Liver (tissue), 9 donors: ENCODE data around the gene KCNIP1. TPM values are rescaled to one million over a fixed set of nuclear protein-coding genes. Genes with fewer than 3 reads are reported as not detected.

ENCODE experiments used
- DNase-seq: peaks from one replicate; pipeline ENCODE4 v3.0.0-alpha.2; 2017; ENCODE audit warnings: low spot score
- H3K27ac ChIP-seq, 2 donors: one replicate each; pipeline ENCODE4 v1.7.0; 2013; ENCODE audit warnings: inconsistent platforms in 2 of 2, low read length in 2 of 2, control low read depth in 1 of 2, low read depth in 1 of 2, mild to moderate bottlenecking in 1 of 2
- H3K27me3 ChIP-seq, 4 donors: one replicate each; pipeline versions ENCODE4 v1.6.1 to v1.7.0; 2013; ENCODE audit warnings: low read length in 3 of 4, inconsistent platforms in 1 of 4, mild to moderate bottlenecking in 1 of 4, moderate library complexity in 1 of 4; ENCODE audit not compliant: control insufficient read depth in 4 of 4, insufficient read depth in 4 of 4
- H3K36me3 ChIP-seq, 4 donors: one replicate each; pipeline versions ENCODE4 v1.6.1 to v1.7.0; 2013; ENCODE audit warnings: low read length in 3 of 4, mild to moderate bottlenecking in 3 of 4, low read depth in 1 of 4, moderate library complexity in 1 of 4; ENCODE audit not compliant: control insufficient read depth in 4 of 4, insufficient read depth in 3 of 4
- H3K4me1 ChIP-seq, 4 donors: one replicate each; pipeline versions ENCODE4 v1.6.1 to v1.7.0; 2013; ENCODE audit warnings: low read length in 3 of 4, mild to moderate bottlenecking in 3 of 4, moderate library complexity in 1 of 4; ENCODE audit not compliant: control insufficient read depth in 4 of 4, insufficient read depth in 4 of 4
- H3K4me3 ChIP-seq, 3 donors: one replicate each; pipeline versions ENCODE4 v1.6.1 to v1.7.0; 2013; ENCODE audit warnings: low read length in 3 of 3, control low read depth in 1 of 3, low read depth in 1 of 3, mild to moderate bottlenecking in 1 of 3
- H3K9ac ChIP-seq, 2 donors: one replicate each; pipeline ENCODE4 v1.7.0; 2013; ENCODE audit warnings: low read length in 2 of 2, mild to moderate bottlenecking in 2 of 2, moderate library complexity in 2 of 2, control low read depth in 1 of 2, low read depth in 1 of 2
- H3K9me3 ChIP-seq, 4 donors: one replicate each; pipeline versions ENCODE4 v1.6.1 to v1.7.0; 2013; ENCODE audit warnings: low read length in 3 of 4; ENCODE audit not compliant: control insufficient read depth in 4 of 4
- CTCF ChIP-seq: fragments of 150-350 bp; IDR thresholded peaks from 2 replicates; pipeline ENCODE4 v1.5.1; 2017; ENCODE audit warnings: improper control_type of control experiment, low read depth, low read length; ENCODE audit not compliant: missing input control
- EGR1 ChIP-seq, 2 donors: IDR thresholded peaks; 2 replicates each; pipeline ENCODE4 v1.6.1; 2016 to 2018; ENCODE audit warnings: antibody characterized with exemption in 2 of 2, low read depth in 2 of 2
- FOXA1 ChIP-seq: IDR thresholded peaks from 2 replicates; pipeline ENCODE4 v1.6.1; 2016; ENCODE audit warnings: antibody characterized with exemption
- FOXA2 ChIP-seq: IDR thresholded peaks from 2 replicates; pipeline ENCODE4 v1.6.1; 2016; ENCODE audit warnings: antibody characterized with exemption
- GABPA ChIP-seq, 2 donors: IDR thresholded peaks in 1 of 2; conservative IDR thresholded peaks in 1 of 2; 2 replicates each; pipeline ENCODE4 v1.6.1; 2016; ENCODE audit warnings: antibody characterized with exemption in 2 of 2, mild to moderate bottlenecking in 1 of 2, moderate library complexity in 1 of 2
- HNF4A ChIP-seq, 2 donors: conservative IDR thresholded peaks; 2 replicates each; pipeline ENCODE4 v1.6.1; 2016; ENCODE audit warnings: antibody characterized with exemption in 2 of 2, mild to moderate bottlenecking in 2 of 2
- HNF4G ChIP-seq: IDR thresholded peaks from 2 replicates; pipeline ENCODE4 v1.6.1; 2016; ENCODE audit warnings: antibody characterized with exemption
- JUND ChIP-seq, 2 donors: IDR thresholded peaks; 2 replicates each; pipeline ENCODE4 v1.6.1; 2016; ENCODE audit warnings: antibody characterized with exemption in 2 of 2
- NR2F2 ChIP-seq: IDR thresholded peaks from 2 replicates; pipeline ENCODE4 v1.6.1; 2016; ENCODE audit warnings: antibody characterized with exemption
- RAD21 ChIP-seq, 2 donors: IDR thresholded peaks; 2 replicates each; pipeline ENCODE4 v1.6.1; 2016; ENCODE audit warnings: antibody characterized with exemption in 2 of 2, mild to moderate bottlenecking in 2 of 2
- REST ChIP-seq: IDR thresholded peaks from 2 replicates; pipeline ENCODE4 v1.6.1; 2016; ENCODE audit warnings: antibody characterized with exemption, mild to moderate bottlenecking
- RXRA ChIP-seq, 2 donors: IDR thresholded peaks; 2 replicates each; pipeline ENCODE4 v1.6.1; 2017 to 2018; ENCODE audit warnings: antibody characterized with exemption in 2 of 2, mild to moderate bottlenecking in 1 of 2
- SP1 ChIP-seq: IDR thresholded peaks from 2 replicates; pipeline ENCODE4 v1.6.1; 2018; ENCODE audit warnings: antibody characterized with exemption, mild to moderate bottlenecking
- TAF1 ChIP-seq: conservative IDR thresholded peaks from 2 replicates; pipeline ENCODE4 v1.6.1; 2016; ENCODE audit warnings: antibody characterized with exemption, mild to moderate bottlenecking
- YY1 ChIP-seq: IDR thresholded peaks from 2 replicates; pipeline ENCODE4 v1.6.1; 2016; ENCODE audit warnings: antibody characterized with exemption, mild to moderate bottlenecking
- ZBTB33 ChIP-seq: IDR thresholded peaks from 2 replicates; pipeline ENCODE4 v1.6.1; 2016; ENCODE audit warnings: antibody characterized with exemption
- WGBS: extraction: QIAGEN DNeasy Blood & Tissue Kit; methylation state at CpG from one replicate; pipeline ENCODE4 v1.1.7; 2013; 5-methylcytosine and 5-hydroxymethylcytosine counted together
- polyA plus RNA-seq, 2 donors: library from polyadenylated mRNA; stranded (reverse) in 1 of 2; unstranded in 1 of 2; fragments of 200-250 nt in 1 of 2; fragments of >200 nt in 1 of 2; fragmentation: Nextera tagmentation in 1 of 2; extraction: Ambion mirVana in 1 of 2; gene quantifications; one replicate each; pipeline versions ENCODE4 v1.2.1 to v1.2.3, GENCODE V29; 2013 to 2015
- total RNA-seq, 2 donors: library from RNA; depleted of rRNA; stranded (reverse); fragments of >200 nt; gene quantifications; one replicate each; pipeline ENCODE4 v1.2.3, GENCODE V29; 2014
- TF ChIP-seq, protein P1 (sequence below): IDR thresholded peaks from 2 replicates; pipeline ENCODE4 v1.6.1; 2016; ENCODE audit warnings: antibody characterized with exemption
- TF ChIP-seq, protein P2 (sequence below): IDR thresholded peaks from 2 replicates; pipeline ENCODE4 v1.6.1; 2016; ENCODE audit warnings: antibody characterized with exemption
- donor health status: healthy.
- donor health status: healthy.
- donor health status: healthy.
- donor health status: healthy.
- donor health status: healthy.

KCNIP1 gene
- total and polyA plus RNA-seq, 4 donors = 0.08 to 0.23 TPM; not detected in 2

GRCh38 chr5:170617533-170618490 is 114.0 kb downstream of the KCNIP1 start:
- no peaks in the 10 kb centered on the region for H3K36me3 ChIP-seq
- no peak overlapping the region for H3K9ac ChIP-seq
- no peak overlapping the region for H3K27ac ChIP-seq
- H3K9me3 ChIP-seq = no peaks in the 10 kb centered on the region
- TF ChIP-seq JUND (IDR thresholded peaks at IDR 0.05) = no peak
- TF ChIP-seq, protein P1, sequence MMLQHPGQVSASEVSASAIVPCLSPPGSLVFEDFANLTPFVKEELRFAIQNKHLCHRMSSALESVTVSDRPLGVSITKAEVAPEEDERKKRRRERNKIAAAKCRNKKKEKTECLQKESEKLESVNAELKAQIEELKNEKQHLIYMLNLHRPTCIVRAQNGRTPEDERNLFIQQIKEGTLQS = no peak
- TF ChIP-seq GABPA (IDR thresholded peaks at IDR 0.05 in 1 of 2, conservative IDR thresholded peaks at IDR 0.05 in 1 of 2) = no peak
- no peak for TF ChIP-seq SP1
- no peak for TF ChIP-seq HNF4G
- no peak for TF ChIP-seq EGR1 (IDR thresholded peaks at IDR 0.05; ENCODE audit: low read depth in 2 of 2)
- TF ChIP-seq TAF1 = no peak
- TF ChIP-seq YY1 = no peak
- TF ChIP-seq HNF4A (conservative IDR thresholded peaks at IDR 0.05) = no peak
- TF ChIP-seq, protein P2, sequence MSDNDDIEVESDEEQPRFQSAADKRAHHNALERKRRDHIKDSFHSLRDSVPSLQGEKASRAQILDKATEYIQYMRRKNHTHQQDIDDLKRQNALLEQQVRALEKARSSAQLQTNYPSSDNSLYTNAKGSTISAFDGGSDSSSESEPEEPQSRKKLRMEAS = no peak
- TF ChIP-seq NR2F2 = no peak
- TF ChIP-seq RAD21 (IDR thresholded peaks at IDR 0.05) = no peak
- TF ChIP-seq RXRA (IDR thresholded peaks at IDR 0.05) = no peak
- TF ChIP-seq CTCF = no peak
- TF ChIP-seq ZBTB33 = no peak
- TF ChIP-seq REST = no peak
- no peak for TF ChIP-seq FOXA2
- no peak for TF ChIP-seq FOXA1
- H3K27me3 ChIP-seq = peaks cover 0 to 5% (median under 1%) of the 10 kb centered on the region in 4 donors
- WGBS = 24% methylated on average over 7 of the region's 7 CpGs
- no peak for DNase-seq
- no peak overlapping the region for H3K4me3 ChIP-seq
- H3K4me1 ChIP-seq = no peaks in the 10 kb centered on the region
